Measurements from ENCODE around the gene TAF9. TPM values are rescaled to one million over a fixed set of nuclear protein-coding genes. Genes with fewer than 3 reads are reported as not detected.

TAF9 gene
- total and polyA plus RNA-seq, 7 donors = 33.2 to 77.9 (median 52.8) TPM

DNA sequence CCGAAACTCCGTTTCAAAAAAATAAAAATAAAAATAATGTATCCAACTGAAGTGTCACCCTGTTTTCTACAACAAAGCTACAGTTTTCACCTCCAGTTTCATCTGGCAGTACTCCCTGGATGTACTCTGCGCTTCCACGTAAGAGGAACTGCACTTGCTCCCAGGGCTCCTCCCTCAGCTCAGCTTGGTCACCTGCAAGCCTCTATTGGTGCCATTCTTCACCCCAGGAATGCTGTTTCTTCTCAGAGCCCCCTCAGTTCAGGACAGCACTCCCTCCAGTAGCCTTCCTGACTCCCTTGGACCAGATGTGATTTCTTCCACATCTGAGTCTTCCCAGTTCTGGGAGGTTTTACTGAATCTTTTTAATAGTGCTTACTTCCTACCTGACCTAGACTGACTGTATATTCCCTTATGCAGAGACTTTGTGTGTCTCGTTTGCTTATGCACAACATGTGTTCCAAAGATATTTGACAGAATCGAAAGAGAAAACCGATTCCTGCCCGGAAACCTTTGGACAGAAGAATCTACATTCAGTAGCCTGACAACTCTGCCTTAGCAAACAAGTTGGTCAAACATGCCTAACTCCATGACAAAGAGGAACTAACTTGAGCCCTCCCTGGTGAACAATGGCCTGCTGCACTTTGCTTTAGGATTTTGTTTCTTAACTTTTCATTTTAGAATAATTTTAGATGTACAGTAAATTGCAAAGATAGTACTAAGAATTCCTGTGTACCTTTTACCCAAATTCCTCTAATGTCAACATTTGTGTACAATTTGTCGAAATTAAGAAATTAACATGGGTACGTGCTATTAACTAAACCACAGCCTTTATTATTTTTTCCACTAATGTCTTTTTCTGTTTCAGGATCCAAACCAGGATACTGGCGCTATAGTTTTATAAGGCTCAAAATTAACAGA is 37.5 kb downstream of the TAF9 start:
- WGBS, 2 donors = 19 to 47% methylated on average over 11 of the region's 11 CpGs
- peak overlapping the region; percentile 67 to 79 (median 75) for H3K27ac ChIP-seq
- DNase-seq = no peak
- TF ChIP-seq EP300 (IDR thresholded peaks at IDR 0.05) (no peak), POLR2A (IDR thresholded peaks at IDR 0.05) (no peak), POLR2AphosphoS5 (IDR thresholded peaks at IDR 0.05) (no peak)
- H3K9me3 ChIP-seq = no peaks in the 10 kb centered on the region
- H3K4me3 ChIP-seq = peak overlapping the region; percentile 57 to 73 (median 70)
- H3K4me1 ChIP-seq = peaks cover 0 to 23% (median 10%) of the 10 kb centered on the region in 4 donors
- no peaks in the 10 kb centered on the region for H3K36me3 ChIP-seq
- intact Hi-C loops (cut with DNase I) = loop anchor here (5.0 to 10.0 kb wide), 2 partner anchors 36 to 147 kb away; partner anchors contain the start of genes AK6, CENPH, RAD17 and TAF9
- no peaks in the 10 kb centered on the region for H3K27me3 ChIP-seq

- no peak overlapping the region for H3K4me3 ChIP-seq
- no peak for DNase-seq
- H3K36me3 ChIP-seq = no peaks in the 10 kb centered on the region
- WGBS, 2 donors = 87 to 90% methylated on average over 9 of the region's 9 CpGs
- H3K27me3 ChIP-seq = no peaks in the 10 kb centered on the region
- no peak for TF ChIP-seq POLR2AphosphoS5 (IDR thresholded peaks at IDR 0.05)
- intact Hi-C loops (cut with DNase I) = loop anchor here (5.0 to 10.0 kb wide), 2 partner anchors 37 to 145 kb away; partner anchors contain the start of genes AK6, CENPH, RAD17 and TAF9
- H3K27ac ChIP-seq = no peak overlapping the region
- peaks cover 0 to 22% (median 9%) of the 10 kb centered on the region in 4 donors for H3K4me1 ChIP-seq
- no peaks in the 10 kb centered on the region for H3K9me3 ChIP-seq
These were observed 39.3 kb downstream of the TAF9 start for GRCh38 chr5:69329905-69330489.

GRCh38 chr5:69326365-69326764 is 43.0 kb downstream of the TAF9 start:
- Histone ChIP-seq H3K9me3 (no peaks in the 10 kb centered on the region), H3K36me3 (no peaks in the 10 kb centered on the region), H3K27ac (no peak overlapping the region), H3K27me3 (no peaks in the 10 kb centered on the region), H3K4me1 (no peaks in the 10 kb centered on the region), H3K4me3 (no peak overlapping the region)
- TF ChIP-seq POLR2AphosphoS5 (IDR thresholded peaks at IDR 0.05) (no peak), EP300 (IDR thresholded peaks at IDR 0.05) (no peak)
- WGBS, 2 donors = 28 to 58% methylated on average over 1 of the region's 1 CpG
- DNase-seq = no peak
- intact Hi-C loops (cut with DNase I) = no loop called here

DNA sequence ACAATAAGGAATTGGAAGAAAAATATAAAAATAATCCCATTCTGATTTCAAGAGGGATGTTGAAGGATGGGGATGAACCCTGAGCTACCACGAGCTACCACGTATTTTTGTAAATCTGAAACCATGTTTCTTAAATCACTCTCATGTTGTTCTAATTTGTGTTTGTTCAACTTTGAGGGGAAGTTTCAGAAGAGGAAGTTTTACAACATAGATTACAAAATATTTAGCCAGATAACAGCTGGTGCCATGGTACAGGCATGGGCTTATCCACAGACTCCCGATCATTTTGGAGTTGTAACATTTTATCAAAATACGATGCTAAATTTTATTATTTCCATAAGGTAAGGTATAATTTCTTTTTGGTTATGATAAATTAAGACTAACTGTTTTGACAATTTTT is 51.9 kb downstream of the TAF9 start:
- 81 to 82% methylated on average over 4 of the region's 4 CpGs for WGBS, 2 donors
- TF ChIP-seq EP300 (IDR thresholded peaks at IDR 0.05) (no peak), POLR2AphosphoS5 (IDR thresholded peaks at IDR 0.05) (no peak), POLR2A (IDR thresholded peaks at IDR 0.05) (no peak)
- TF ChIP-seq, protein P1, sequence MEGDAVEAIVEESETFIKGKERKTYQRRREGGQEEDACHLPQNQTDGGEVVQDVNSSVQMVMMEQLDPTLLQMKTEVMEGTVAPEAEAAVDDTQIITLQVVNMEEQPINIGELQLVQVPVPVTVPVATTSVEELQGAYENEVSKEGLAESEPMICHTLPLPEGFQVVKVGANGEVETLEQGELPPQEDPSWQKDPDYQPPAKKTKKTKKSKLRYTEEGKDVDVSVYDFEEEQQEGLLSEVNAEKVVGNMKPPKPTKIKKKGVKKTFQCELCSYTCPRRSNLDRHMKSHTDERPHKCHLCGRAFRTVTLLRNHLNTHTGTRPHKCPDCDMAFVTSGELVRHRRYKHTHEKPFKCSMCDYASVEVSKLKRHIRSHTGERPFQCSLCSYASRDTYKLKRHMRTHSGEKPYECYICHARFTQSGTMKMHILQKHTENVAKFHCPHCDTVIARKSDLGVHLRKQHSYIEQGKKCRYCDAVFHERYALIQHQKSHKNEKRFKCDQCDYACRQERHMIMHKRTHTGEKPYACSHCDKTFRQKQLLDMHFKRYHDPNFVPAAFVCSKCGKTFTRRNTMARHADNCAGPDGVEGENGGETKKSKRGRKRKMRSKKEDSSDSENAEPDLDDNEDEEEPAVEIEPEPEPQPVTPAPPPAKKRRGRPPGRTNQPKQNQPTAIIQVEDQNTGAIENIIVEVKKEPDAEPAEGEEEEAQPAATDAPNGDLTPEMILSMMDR (IDR thresholded peaks at IDR 0.05) = no peak
- Histone ChIP-seq H3K27ac (no peak overlapping the region), H3K27me3 (no peaks in the 10 kb centered on the region), H3K4me3 (no peak overlapping the region), H3K9me3 (no peaks in the 10 kb centered on the region), H3K36me3 (peaks cover 0 to 35% (median 0%) of the 10 kb centered on the region in 4 donors), H3K4me1 (no peaks in the 10 kb centered on the region)
- intact Hi-C loops (cut with DNase I) = no loop called here
- no peak for DNase-seq

DNA sequence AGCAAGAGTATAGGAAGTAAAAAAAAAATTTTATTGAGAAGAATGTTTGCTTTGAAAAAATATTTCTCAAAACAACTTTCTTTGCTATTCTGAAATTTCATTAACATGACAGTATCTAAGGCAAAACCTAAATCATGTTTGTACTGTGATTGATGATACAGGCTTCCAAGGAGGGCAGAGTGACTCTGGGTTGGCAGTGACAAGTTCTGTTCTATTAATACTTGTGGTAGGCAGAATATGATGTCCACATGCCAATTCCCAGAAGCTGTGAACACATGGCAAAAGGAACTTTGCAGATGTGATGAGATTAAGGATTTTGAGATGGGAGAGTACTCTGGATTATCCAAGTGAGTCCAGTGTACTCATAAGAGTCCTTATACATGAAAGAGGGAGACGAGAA is 53.3 kb downstream of the TAF9 start:
- H3K27ac ChIP-seq = no peak overlapping the region
- DNase-seq = no peak
- WGBS, 2 donors = 97% methylated on average over 1 of the region's 1 CpG
- TF ChIP-seq, protein P1 (IDR thresholded peaks at IDR 0.05) = no peak
- TF ChIP-seq POLR2AphosphoS5 (IDR thresholded peaks at IDR 0.05) (no peak), EP300 (IDR thresholded peaks at IDR 0.05) (no peak), POLR2A (IDR thresholded peaks at IDR 0.05) (no peak)
- no peaks in the 10 kb centered on the region for H3K9me3 ChIP-seq
- H3K4me1 ChIP-seq = no peaks in the 10 kb centered on the region
- intact Hi-C loops (cut with DNase I) = no loop called here
- peaks cover 0 to 40% (median 0%) of the 10 kb centered on the region in 4 donors for H3K36me3 ChIP-seq
- H3K4me3 ChIP-seq = no peak overlapping the region
- H3K27me3 ChIP-seq = no peaks in the 10 kb centered on the region

Other genes with a start within 250 kb of the TAF9 start
- 1 to 10 TPM; 2.3 to 3.6 (median 2.5) TPM for gene CCNB1, start 202.4 kb downstream of the TAF9 start, total RNA-seq
- 10 to 100 TPM; 13.2 to 68.1 (median 19.7) TPM for gene CCNB1, start 202.4 kb downstream of the TAF9 start, polyA plus RNA-seq
- gene CENPH, start 179.9 kb downstream of the TAF9 start, total RNA-seq = 1 to 10 TPM; 1.3 to 3.8 (median 2.6) TPM
- gene CENPH, start 179.9 kb downstream of the TAF9 start, polyA plus RNA-seq = 10 to 100 TPM in 1 of 3 donors, 1 to 10 TPM in 2; 5.4 to 11.3 (median 5.8) TPM
- 10 to 100 TPM in 3 of 4 donors, 1 to 10 TPM in 1; 7.2 to 18.5 (median 13.8) TPM for gene CDK7, start 134.6 kb downstream of the TAF9 start, total RNA-seq
- 10 to 100 TPM; 23.4 to 35.1 (median 25.8) TPM for gene CDK7, start 134.6 kb downstream of the TAF9 start, polyA plus RNA-seq
- 1 to 10 TPM; 2.9 to 4.7 (median 3.4) TPM for gene CCDC125, start 36.7 kb downstream of the TAF9 start, total RNA-seq
- 10 to 100 TPM in 1 of 3 donors, 1 to 10 TPM in 2; 7.7 to 11.6 (median 7.8) TPM for gene CCDC125, start 36.7 kb downstream of the TAF9 start, polyA plus RNA-seq
- 10 to 100 TPM; 20.7 to 34.1 (median 28.5) TPM for gene AK6, start within 50 bp of the TAF9 start, total RNA-seq
- 10 to 100 TPM; 36.5 to 51.8 (median 40.2) TPM for gene AK6, start within 50 bp of the TAF9 start, polyA plus RNA-seq
- gene RAD17, start 298 bp upstream of the TAF9 start, total RNA-seq = 10 to 100 TPM; 18.3 to 25.3 (median 19.5) TPM
- gene RAD17, start 298 bp upstream of the TAF9 start, polyA plus RNA-seq = 10 to 100 TPM; 13.1 to 16.9 (median 13.2) TPM
- under 1 TPM in 3 of 4 donors, not detected in 1; 0.28 to 0.49 (median 0.36) TPM for gene MARVELD2, start 45.6 kb upstream of the TAF9 start, total RNA-seq
- 1 to 10 TPM; 4.2 to 9.7 (median 5.8) TPM for gene MARVELD2, start 45.6 kb upstream of the TAF9 start, polyA plus RNA-seq
- gene OCLN, start 123.3 kb upstream of the TAF9 start, total RNA-seq = 1 to 10 TPM; 1.3 to 3.9 (median 1.9) TPM
- gene OCLN, start 123.3 kb upstream of the TAF9 start, polyA plus RNA-seq = 10 to 100 TPM in 1 of 3 donors, 1 to 10 TPM in 2; 5.4 to 19.7 (median 7.6) TPM
- gene GTF2H2C, start 190.7 kb upstream of the TAF9 start, total RNA-seq = 10 to 100 TPM; 13.8 to 21.6 (median 19.8) TPM
- 10 to 100 TPM; 12.0 to 19.3 (median 16.2) TPM for gene GTF2H2C, start 190.7 kb upstream of the TAF9 start, polyA plus RNA-seq